Ectodermal cell (in vitro differentiated cells): Measurements from ENCODE around the gene IAH1.

Source experiments
- H3K27ac ChIP-seq: 2 replicates; pipeline ENCODE4 v1.7.0; 2013; ENCODE audit warnings: mild to moderate bottlenecking, low read depth, low read length; ENCODE audit not compliant: insufficient read depth, poor library complexity, severe bottlenecking
- H3K27me3 ChIP-seq: 2 replicates; pipeline ENCODE4 v1.7.0; 2013; ENCODE audit warnings: mild to moderate bottlenecking, low read length; ENCODE audit not compliant: insufficient read depth, control insufficient read depth, poor library complexity, severe bottlenecking
- H3K36me3 ChIP-seq: one replicate; pipeline ENCODE4 v1.7.0; 2013; ENCODE audit warnings: low read length; ENCODE audit not compliant: control insufficient read depth, insufficient read depth
- H3K4me1 ChIP-seq: one replicate; pipeline ENCODE4 v1.7.0; 2013; ENCODE audit warnings: low read length; ENCODE audit not compliant: control insufficient read depth, insufficient read depth
- H3K4me3 ChIP-seq: 2 replicates; pipeline ENCODE4 v1.7.0; 2013; ENCODE audit warnings: low read depth, low read length, control low read depth; ENCODE audit not compliant: insufficient read depth
- H3K9me3 ChIP-seq: 2 replicates; pipeline ENCODE4 v1.7.0; 2013; ENCODE audit warnings: mild to moderate bottlenecking, low read length, moderate library complexity; ENCODE audit not compliant: control insufficient read depth
- WGBS, 2 experiments: methylation state at CpG; one replicate each; pipeline ENCODE4 v1.1.7; 2013; ENCODE audit warnings: missing lambda C conversion rate in 2 of 2; 5-methylcytosine and 5-hydroxymethylcytosine counted together

Gene IAH1

GRCh38 chr2:9524291-9524690, 49.9 kb downstream of the IAH1 start:
- Histone ChIP-seq H3K4me3 (no peak overlapping the region), H3K36me3 (peaks cover 17% of the 10 kb centered on the region), H3K27me3 (no peaks in the 10 kb centered on the region), H3K27ac (no peak overlapping the region), H3K4me1 (no peaks in the 10 kb centered on the region), H3K9me3 (no peaks in the 10 kb centered on the region)
- 96 to 98% methylated on average over 8 of the region's 8 CpGs for WGBS, 2 experiments

GRCh38 chr2:9525266-9525665, 50.9 kb downstream of the IAH1 start:
- WGBS, 2 experiments: 93 to 96% methylated on average over 2 of the region's 2 CpGs
- H3K27ac ChIP-seq: no peak overlapping the region
- H3K4me1 ChIP-seq: no peaks in the 10 kb centered on the region
- peaks cover 13% of the 10 kb centered on the region for H3K36me3 ChIP-seq
- H3K9me3 ChIP-seq: no peaks in the 10 kb centered on the region
- H3K27me3 ChIP-seq: no peaks in the 10 kb centered on the region
- no peak overlapping the region for H3K4me3 ChIP-seq

GRCh38 chr2:9527995-9528787, 53.8 kb downstream of the IAH1 start:
- Histone ChIP-seq H3K4me1 (no peaks in the 10 kb centered on the region), H3K4me3 (no peak overlapping the region), H3K27ac (no peak overlapping the region), H3K9me3 (no peaks in the 10 kb centered on the region), H3K27me3 (no peaks in the 10 kb centered on the region), H3K36me3 (peaks cover 5% of the 10 kb centered on the region)
- 91 to 93% methylated on average over 3 of the region's 4 CpGs for WGBS, 2 experiments

- H3K27ac ChIP-seq: no peak overlapping the region
- peaks cover 5% of the 10 kb centered on the region for H3K36me3 ChIP-seq
- 89 to 99% methylated on average over 4 of the region's 4 CpGs for WGBS, 2 experiments
Observed at GRCh38 chr2:9532421-9532820, 58.1 kb downstream of the IAH1 start.

GRCh38 chr2:9533663-9534062, 59.3 kb downstream of the IAH1 start:
- no peaks in the 10 kb centered on the region for H3K27me3 ChIP-seq
- H3K4me1 ChIP-seq: no peaks in the 10 kb centered on the region
- H3K27ac ChIP-seq: no peak overlapping the region
- WGBS, 2 experiments: 87 to 91% methylated on average over 1 to 2 of the region's 2 CpGs
- no peak overlapping the region for H3K4me3 ChIP-seq
- no peaks in the 10 kb centered on the region for H3K9me3 ChIP-seq
- H3K36me3 ChIP-seq: peaks cover 5% of the 10 kb centered on the region

More at GRCh38 chr2:9532421-9532820, 58.1 kb downstream of the IAH1 start:
- Histone ChIP-seq H3K4me3 (no peak overlapping the region), H3K9me3 (no peaks in the 10 kb centered on the region), H3K27me3 (no peaks in the 10 kb centered on the region), H3K4me1 (no peaks in the 10 kb centered on the region)

GRCh38 chr2:9535177-9535576, 60.8 kb downstream of the IAH1 start:
- WGBS, 2 experiments: 86% methylated on average over 1 of the region's 1 CpG; no CpG with 5 or more reads in 1 of the 2 experiments
- Histone ChIP-seq H3K4me3 (no peak overlapping the region), H3K27me3 (no peaks in the 10 kb centered on the region), H3K4me1 (no peaks in the 10 kb centered on the region), H3K36me3 (no peaks in the 10 kb centered on the region), H3K27ac (no peak overlapping the region), H3K9me3 (no peaks in the 10 kb centered on the region)

GRCh38 chr2:9536504-9536903, 62.2 kb downstream of the IAH1 start:
- 92 to 96% methylated on average over 6 of the region's 6 CpGs for WGBS, 2 experiments
- H3K4me3 ChIP-seq: no peak overlapping the region
- no peaks in the 10 kb centered on the region for H3K36me3 ChIP-seq

GRCh38 chr2:9538000-9538507, 63.7 kb downstream of the IAH1 start:
- no peak overlapping the region for H3K4me3 ChIP-seq
- H3K4me1 ChIP-seq: no peaks in the 10 kb centered on the region
- 92 to 100% methylated on average over 1 to 2 of the region's 2 CpGs for WGBS, 2 experiments
- H3K27me3 ChIP-seq: no peaks in the 10 kb centered on the region
- no peaks in the 10 kb centered on the region for H3K36me3 ChIP-seq
- no peak overlapping the region for H3K27ac ChIP-seq
- H3K9me3 ChIP-seq: no peaks in the 10 kb centered on the region

More at GRCh38 chr2:9536504-9536903, 62.2 kb downstream of the IAH1 start:
- Histone ChIP-seq H3K27ac (no peak overlapping the region), H3K27me3 (no peaks in the 10 kb centered on the region), H3K9me3 (no peaks in the 10 kb centered on the region), H3K4me1 (no peaks in the 10 kb centered on the region)
